IPS-18a (cell line): ENCODE results near the gene CACNA1C.

Experiments used
- H3K27ac ChIP-seq: one replicate; pipeline ENCODE4 v1.5.1; 2013; ENCODE audit warnings: low read length
- H3K27me3 ChIP-seq: one replicate; pipeline ENCODE4 v1.6.1; 2013; ENCODE audit warnings: mild to moderate bottlenecking, low read length; ENCODE audit not compliant: control insufficient read depth, insufficient read depth
- H3K36me3 ChIP-seq: one replicate; pipeline ENCODE4 v1.6.1; 2013; ENCODE audit warnings: low read depth, low read length; ENCODE audit not compliant: control insufficient read depth
- H3K4me1 ChIP-seq: one replicate; pipeline ENCODE4 v1.6.1; 2013; ENCODE audit warnings: low read depth, low read length; ENCODE audit not compliant: control insufficient read depth
- H3K4me3 ChIP-seq: one replicate; pipeline ENCODE4 v1.5.1; 2013; ENCODE audit warnings: low read length
- H3K9ac ChIP-seq: one replicate; pipeline ENCODE4 v1.6.1; 2013; ENCODE audit warnings: mild to moderate bottlenecking, low read length, moderate library complexity
- H3K9me3 ChIP-seq: one replicate; pipeline ENCODE4 v1.6.1; 2013; ENCODE audit warnings: low read depth, low read length; ENCODE audit not compliant: control insufficient read depth

The CACNA1C gene

DNA sequence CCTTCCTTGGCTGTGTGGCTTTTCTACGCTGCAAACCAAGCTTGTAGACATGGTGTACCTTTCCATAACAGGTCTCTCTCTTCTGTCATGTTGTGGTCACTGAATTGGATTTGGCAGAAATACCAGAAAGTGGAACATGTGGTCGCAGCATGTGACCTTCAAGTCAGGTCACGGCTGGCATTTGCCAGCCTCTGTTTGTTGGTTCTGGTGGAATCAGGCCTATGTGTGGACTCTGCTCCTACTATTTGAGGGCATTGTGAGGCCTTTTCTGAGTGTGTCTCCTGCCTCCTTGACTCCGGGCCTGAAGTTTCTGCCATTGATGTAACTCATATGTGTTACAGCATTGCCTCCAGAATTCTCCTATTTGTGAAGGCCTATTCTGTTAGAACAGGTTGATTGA, 116.7 kb downstream of the CACNA1C start:
- H3K27ac ChIP-seq = no peak overlapping the region
- H3K9me3 ChIP-seq = no peaks in the 10 kb centered on the region
- no peak overlapping the region for H3K4me3 ChIP-seq
- H3K9ac ChIP-seq = no peak overlapping the region
- no peaks in the 10 kb centered on the region for H3K4me1 ChIP-seq
- H3K27me3 ChIP-seq = no peaks in the 10 kb centered on the region
- H3K36me3 ChIP-seq = no peaks in the 10 kb centered on the region

DNA sequence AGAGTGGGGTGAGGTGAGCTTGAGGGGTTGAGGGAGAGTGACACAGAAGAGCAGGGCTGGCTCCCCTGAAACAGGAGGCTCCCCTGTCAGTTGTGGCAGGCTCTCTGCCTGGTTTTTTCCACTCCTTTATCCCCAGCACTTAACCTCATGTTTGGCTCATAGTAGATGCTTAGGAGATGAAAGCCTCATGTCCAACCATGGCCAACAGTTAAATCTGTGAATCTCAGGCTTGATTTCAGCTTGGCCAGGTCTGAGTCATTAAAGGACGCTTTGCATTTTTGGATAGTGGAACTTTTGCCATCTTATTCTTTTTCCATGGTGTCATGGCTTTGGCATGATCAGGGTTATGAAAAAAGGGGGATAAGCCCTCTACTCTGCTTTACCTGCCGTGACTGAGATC, 117.2 kb downstream of the CACNA1C start:
- no peaks in the 10 kb centered on the region for H3K36me3 ChIP-seq
- no peak overlapping the region for H3K27ac ChIP-seq
- H3K4me3 ChIP-seq = no peak overlapping the region
- H3K4me1 ChIP-seq = no peaks in the 10 kb centered on the region
- H3K9me3 ChIP-seq = no peaks in the 10 kb centered on the region
- no peak overlapping the region for H3K9ac ChIP-seq
- no peaks in the 10 kb centered on the region for H3K27me3 ChIP-seq

GRCh38 chr12:2170376-2170775, 117.6 kb downstream of the CACNA1C start:
- no peak overlapping the region for H3K9ac ChIP-seq
- H3K4me3 ChIP-seq = no peak overlapping the region
- H3K27me3 ChIP-seq = no peaks in the 10 kb centered on the region
- H3K27ac ChIP-seq = no peak overlapping the region
- H3K9me3 ChIP-seq = no peaks in the 10 kb centered on the region
- no peaks in the 10 kb centered on the region for H3K36me3 ChIP-seq
- no peaks in the 10 kb centered on the region for H3K4me1 ChIP-seq

- no peaks in the 10 kb centered on the region for H3K36me3 ChIP-seq
- H3K4me3 ChIP-seq = no peak overlapping the region
- H3K9ac ChIP-seq = no peak overlapping the region
- no peak overlapping the region for H3K27ac ChIP-seq
- H3K27me3 ChIP-seq = no peaks in the 10 kb centered on the region
- H3K4me1 ChIP-seq = no peaks in the 10 kb centered on the region
- H3K9me3 ChIP-seq = no peaks in the 10 kb centered on the region
Measured at GRCh38 chr12:2171672-2172426, 119.1 kb downstream of the CACNA1C start.

DNA sequence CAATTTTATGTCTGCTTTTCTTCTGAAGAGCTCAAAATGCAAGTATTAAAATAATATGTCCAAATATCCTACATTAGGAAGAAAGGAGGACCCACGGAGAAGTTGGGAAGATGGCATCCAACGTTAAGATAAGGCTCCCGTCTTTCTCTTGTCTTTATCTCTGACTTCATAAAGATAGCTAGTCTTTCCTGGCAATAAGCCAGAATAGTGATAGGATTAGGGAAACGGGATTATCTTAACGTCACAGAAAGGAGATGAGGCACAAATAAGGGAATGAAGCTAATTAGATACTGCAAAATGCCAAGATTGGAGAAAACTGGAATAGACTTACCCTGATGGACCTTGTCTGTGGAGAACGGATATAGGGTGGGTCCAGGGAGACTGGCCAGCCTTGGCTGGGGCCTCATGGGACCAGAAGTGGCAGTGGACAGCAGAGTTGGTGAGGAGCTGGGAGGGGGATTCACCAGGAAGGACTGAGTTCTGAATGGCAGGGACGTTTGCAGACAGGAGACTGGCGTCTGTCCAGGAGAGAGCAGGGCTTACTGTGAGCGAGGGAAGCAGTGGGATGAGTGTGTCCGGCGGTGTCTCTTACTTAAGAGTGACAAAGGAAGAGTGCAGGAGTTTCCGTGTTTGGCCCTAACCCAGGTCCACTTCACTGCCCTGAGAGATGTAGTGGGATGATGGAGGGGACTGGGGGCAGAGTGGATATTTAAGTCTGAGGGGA, 119.9 kb downstream of the CACNA1C start:
- Histone ChIP-seq H3K9me3 (no peaks in the 10 kb centered on the region), H3K4me3 (no peak overlapping the region), H3K9ac (no peak overlapping the region), H3K36me3 (no peaks in the 10 kb centered on the region), H3K27ac (no peak overlapping the region), H3K27me3 (no peaks in the 10 kb centered on the region), H3K4me1 (no peaks in the 10 kb centered on the region)

GRCh38 chr12:2173971-2174370, 121.2 kb downstream of the CACNA1C start:
- H3K9me3 ChIP-seq = no peaks in the 10 kb centered on the region
- no peak overlapping the region for H3K27ac ChIP-seq
- H3K9ac ChIP-seq = no peak overlapping the region
- H3K36me3 ChIP-seq = no peaks in the 10 kb centered on the region
- H3K4me1 ChIP-seq = no peaks in the 10 kb centered on the region
- H3K4me3 ChIP-seq = no peak overlapping the region
- no peaks in the 10 kb centered on the region for H3K27me3 ChIP-seq

DNA sequence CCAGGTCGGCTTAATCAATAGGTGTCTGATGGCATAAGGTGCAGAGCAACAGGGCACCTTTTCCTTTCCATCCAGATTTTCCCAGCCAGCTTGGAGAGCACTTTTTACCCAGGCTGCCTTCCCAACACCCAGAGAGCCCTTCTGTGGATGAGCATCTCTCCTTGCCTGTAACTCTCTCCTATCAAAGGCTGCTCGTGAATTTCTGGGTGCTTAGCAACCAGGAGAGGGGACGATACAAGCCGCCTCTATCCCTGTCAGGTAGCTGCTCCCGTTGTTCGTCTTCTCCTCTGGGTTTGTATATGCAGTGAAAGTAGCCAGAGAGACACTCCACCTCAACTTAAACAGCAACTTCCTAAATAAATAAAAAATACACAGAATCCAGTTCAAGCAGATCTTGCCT, 124.2 kb downstream of the CACNA1C start:
- Histone ChIP-seq H3K36me3 (no peaks in the 10 kb centered on the region), H3K4me1 (no peaks in the 10 kb centered on the region), H3K9ac (no peak overlapping the region), H3K27ac (no peak overlapping the region), H3K27me3 (no peaks in the 10 kb centered on the region), H3K9me3 (no peaks in the 10 kb centered on the region), H3K4me3 (no peak overlapping the region)

- H3K36me3 ChIP-seq = no peaks in the 10 kb centered on the region
- H3K27me3 ChIP-seq = no peaks in the 10 kb centered on the region
- no peak overlapping the region for H3K4me3 ChIP-seq
- no peaks in the 10 kb centered on the region for H3K9me3 ChIP-seq
- H3K9ac ChIP-seq = no peak overlapping the region
- H3K27ac ChIP-seq = no peak overlapping the region
- H3K4me1 ChIP-seq = no peaks in the 10 kb centered on the region
Measured at GRCh38 chr12:2177751-2178150, 125.0 kb downstream of the CACNA1C start.

GRCh38 chr12:2179058-2179457, 126.3 kb downstream of the CACNA1C start:
- no peak overlapping the region for H3K9ac ChIP-seq
- no peaks in the 10 kb centered on the region for H3K36me3 ChIP-seq
- H3K9me3 ChIP-seq = no peaks in the 10 kb centered on the region
- H3K4me1 ChIP-seq = peaks cover 7% of the 10 kb centered on the region
- no peaks in the 10 kb centered on the region for H3K27me3 ChIP-seq
- H3K27ac ChIP-seq = no peak overlapping the region
- H3K4me3 ChIP-seq = no peak overlapping the region

DNA sequence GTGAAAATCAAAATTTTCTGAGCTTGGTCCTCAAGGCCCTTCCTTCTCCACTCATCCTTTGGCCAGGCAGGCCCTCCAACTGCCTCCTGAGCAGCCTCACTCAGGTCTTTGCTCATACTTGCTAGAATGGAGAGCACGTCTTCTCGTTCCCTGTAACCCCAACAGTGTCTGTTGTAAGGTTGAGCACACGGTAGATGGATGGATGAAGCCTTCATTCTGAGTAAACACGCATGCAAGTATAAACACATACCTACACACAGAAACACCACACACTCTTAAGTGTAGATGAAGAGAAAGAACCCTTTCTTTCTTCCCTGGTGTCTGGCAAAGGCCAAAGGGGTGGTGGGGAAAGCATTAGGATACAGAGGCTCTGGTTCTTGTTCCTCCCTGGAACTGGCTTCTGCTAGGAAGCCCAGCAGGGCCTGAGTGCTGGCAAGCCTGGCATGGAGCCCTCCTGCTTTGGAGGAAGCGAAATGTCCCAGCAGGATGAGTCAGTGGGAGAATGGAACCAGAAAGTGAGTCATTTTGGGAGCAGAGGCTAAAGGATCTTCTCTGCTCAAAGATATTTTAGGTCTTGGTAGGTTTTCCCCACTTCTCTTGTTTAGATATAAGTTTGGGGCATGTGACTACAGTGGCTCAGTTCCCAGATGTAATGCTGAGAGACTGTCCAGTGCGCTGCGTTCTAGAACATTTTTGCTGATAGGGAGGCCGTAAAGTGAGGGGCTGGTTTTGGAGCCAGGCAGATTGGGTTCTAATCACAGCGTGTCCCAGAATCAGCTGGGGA, 127.4 kb downstream of the CACNA1C start:
- H3K27me3 ChIP-seq = no peaks in the 10 kb centered on the region
- H3K27ac ChIP-seq = no peak overlapping the region

DNA sequence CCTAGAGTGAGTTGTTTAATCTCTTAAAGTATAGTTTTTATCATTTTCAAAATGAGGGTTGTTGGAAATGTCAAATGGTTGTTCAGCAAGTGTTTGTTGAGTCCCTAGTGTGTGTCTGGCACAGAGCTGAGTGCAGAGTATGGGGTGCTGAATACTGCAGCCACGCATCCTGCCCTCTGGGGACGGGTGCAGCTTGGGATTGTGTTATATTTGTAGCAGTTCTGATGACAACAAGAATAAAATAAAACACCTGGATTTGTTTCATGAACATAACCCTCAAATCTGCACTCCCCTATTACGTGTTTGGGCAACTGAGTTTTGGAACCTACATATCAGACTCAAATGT, 127.9 kb downstream of the CACNA1C start:
- no peaks in the 10 kb centered on the region for H3K36me3 ChIP-seq
- H3K4me3 ChIP-seq = no peak overlapping the region
- no peak overlapping the region for H3K9ac ChIP-seq
- H3K4me1 ChIP-seq = peaks cover 11% of the 10 kb centered on the region
- H3K27ac ChIP-seq = no peak overlapping the region
- H3K27me3 ChIP-seq = no peaks in the 10 kb centered on the region
- no peaks in the 10 kb centered on the region for H3K9me3 ChIP-seq

More for the DNA sequence above, 127.4 kb downstream of the CACNA1C start:
- no peaks in the 10 kb centered on the region for H3K9me3 ChIP-seq
- no peaks in the 10 kb centered on the region for H3K36me3 ChIP-seq
- H3K4me3 ChIP-seq = no peak overlapping the region
- H3K4me1 ChIP-seq = peaks cover 11% of the 10 kb centered on the region
- no peak overlapping the region for H3K9ac ChIP-seq
